ENCODE measurements around the gene VPREB3.

DNA sequence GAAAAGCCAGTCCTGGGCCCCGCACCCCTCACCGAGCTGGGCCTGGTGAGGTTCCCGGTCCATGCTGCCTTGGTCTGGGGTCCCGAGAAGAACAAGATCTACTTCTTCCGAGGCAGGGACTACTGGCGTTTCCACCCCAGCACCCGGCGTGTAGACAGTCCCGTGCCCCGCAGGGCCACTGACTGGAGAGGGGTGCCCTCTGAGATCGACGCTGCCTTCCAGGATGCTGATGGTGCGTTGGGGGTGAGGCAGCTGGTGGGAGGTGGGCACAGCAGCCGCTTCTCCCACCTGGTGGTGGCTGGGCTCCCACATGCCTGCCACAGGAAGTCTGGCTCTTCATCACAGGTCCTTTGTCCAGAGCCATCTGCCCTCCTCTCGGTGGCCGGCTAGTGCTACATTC is 28.0 kb upstream of the VPREB3 start:
- TF ChIP-seq, protein P1, sequence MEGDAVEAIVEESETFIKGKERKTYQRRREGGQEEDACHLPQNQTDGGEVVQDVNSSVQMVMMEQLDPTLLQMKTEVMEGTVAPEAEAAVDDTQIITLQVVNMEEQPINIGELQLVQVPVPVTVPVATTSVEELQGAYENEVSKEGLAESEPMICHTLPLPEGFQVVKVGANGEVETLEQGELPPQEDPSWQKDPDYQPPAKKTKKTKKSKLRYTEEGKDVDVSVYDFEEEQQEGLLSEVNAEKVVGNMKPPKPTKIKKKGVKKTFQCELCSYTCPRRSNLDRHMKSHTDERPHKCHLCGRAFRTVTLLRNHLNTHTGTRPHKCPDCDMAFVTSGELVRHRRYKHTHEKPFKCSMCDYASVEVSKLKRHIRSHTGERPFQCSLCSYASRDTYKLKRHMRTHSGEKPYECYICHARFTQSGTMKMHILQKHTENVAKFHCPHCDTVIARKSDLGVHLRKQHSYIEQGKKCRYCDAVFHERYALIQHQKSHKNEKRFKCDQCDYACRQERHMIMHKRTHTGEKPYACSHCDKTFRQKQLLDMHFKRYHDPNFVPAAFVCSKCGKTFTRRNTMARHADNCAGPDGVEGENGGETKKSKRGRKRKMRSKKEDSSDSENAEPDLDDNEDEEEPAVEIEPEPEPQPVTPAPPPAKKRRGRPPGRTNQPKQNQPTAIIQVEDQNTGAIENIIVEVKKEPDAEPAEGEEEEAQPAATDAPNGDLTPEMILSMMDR (IDR thresholded peaks at IDR 0.05), result no peak
- TF ChIP-seq POLR2A (IDR thresholded peaks at IDR 0.05), result no peak

Data from body of pancreas (tissue), 4 donors.